Spleen (tissue), 7 donors: ENCODE data around the gene CACNA1C.

Experiments
- CTCF ChIP-seq, 11 experiments: fragments of 200-600 bp in 7 of 11; fragments of 450-650 bp in 4 of 11; sonication (generic) in 4 of 11; IDR thresholded peaks in 8 of 11; conservative IDR thresholded peaks in 3 of 11; 1 replicate in 7 of 11; 2 replicates in 4 of 11; pipeline versions ENCODE4 v1.4.0 to v1.8.0; 2016 to 2021; ENCODE audit warnings: antibody characterized with exemption in 11 of 11, inconsistent platforms in 4 of 11, mild to moderate bottlenecking in 1 of 11
- POLR2AphosphoS5 ChIP-seq, 3 donors: sonication (generic); formaldehyde crosslinking; IDR thresholded peaks; one replicate each; pipeline ENCODE4 v1.5.1; 2017; ENCODE audit warnings: antibody characterized with exemption in 3 of 3
- donor health status: DM: no; HTN: no; CAD: no; lungs with moderate emphysema.
- donor health status: DM: no; HTN: no; CAD: no.
- donor health status: DM: no; HTN: no; CAD: no.

- no peak for TF ChIP-seq POLR2AphosphoS5 (IDR thresholded peaks at IDR 0.05)
- TF ChIP-seq CTCF (IDR thresholded peaks at IDR 0.05 in 8 of 11, conservative IDR thresholded peaks at IDR 0.05 in 3 of 11) = no peak
Observed at GRCh38 chr12:2638273-2639019, 585.7 kb downstream of the CACNA1C start.
